ENCODE results near the gene SLX4. TPM values are rescaled to one million over a fixed set of nuclear protein-coding genes. Genes with fewer than 3 reads are reported as not detected.

SLX4 gene
- total RNA-seq, 2 experiments from 2014 or later: 13.2 to 13.8 TPM

- POLR2A ChIA-PET: no interaction called here
- no peaks in the 10 kb centered on the region for H3K9me3 Mint-ChIP-seq
- no peak overlapping the region for H3K4me3 Mint-ChIP-seq
These were observed 31.2 kb downstream of the SLX4 start for GRCh38 chr16:3580251-3580651.

GRCh38 chr16:3579776-3580175, 31.6 kb downstream of the SLX4 start:
- H3K9me3 Mint-ChIP-seq: no peaks in the 10 kb centered on the region
- peaks cover 53% of the 10 kb centered on the region for H3K4me1 Mint-ChIP-seq
- no peaks in the 10 kb centered on the region for H3K27me3 Mint-ChIP-seq
- H3K4me3 Mint-ChIP-seq: peak overlapping the region; percentile 58
- ChIA-PET CTCF (interaction anchor here (0.6 to 2.3 kb wide), 3 partner anchors 8 to 272 kb away, joined by 3 to 5 read pairs (median 3); no protein-coding TSS in a partner anchor), POLR2A (no interaction called here)
- H3K36me3 Mint-ChIP-seq (ENCODE audit: low read depth): peaks cover 33% of the 10 kb centered on the region
- H3K27ac Mint-ChIP-seq: peak overlapping the region; percentile 96
- no peak for DNase-seq

More at GRCh38 chr16:3580251-3580651, 31.2 kb downstream of the SLX4 start:
- CTCF ChIA-PET: interaction anchor here (2.3 kb wide), 1 partner anchor 13 kb away, joined by 5 read pairs; no protein-coding TSS in a partner anchor
- no peak for DNase-seq
- Mint-ChIP-seq H3K27me3 (no peaks in the 10 kb centered on the region), H3K36me3 (ENCODE audit: low read depth) (peaks cover 32% of the 10 kb centered on the region), H3K27ac (peak overlapping the region; percentile 96), H3K4me1 (peaks cover 51% of the 10 kb centered on the region)

GRCh38 chr16:3578610-3579551, 32.5 kb downstream of the SLX4 start:
- CTCF ChIA-PET: interaction anchor here (0.6 to 1.0 kb wide), 3 partner anchors 8 to 272 kb away, joined by 3 read pairs; no protein-coding TSS in a partner anchor
- peak overlapping the region; percentile 98 for H3K4me3 Mint-ChIP-seq
- POLR2A ChIA-PET: interaction anchor here (0.6 kb wide), 1 partner anchor 548 kb away, joined by 5 read pairs; no protein-coding TSS in a partner anchor
- H3K27ac Mint-ChIP-seq: peak overlapping the region; percentile 96
- no peaks in the 10 kb centered on the region for H3K27me3 Mint-ChIP-seq
- peaks cover 57% of the 10 kb centered on the region for H3K4me1 Mint-ChIP-seq
- DNase-seq: peak; percentile 80
- no peaks in the 10 kb centered on the region for H3K9me3 Mint-ChIP-seq
- H3K36me3 Mint-ChIP-seq (ENCODE audit: low read depth): peaks cover 37% of the 10 kb centered on the region

GRCh38 chr16:3578121-3578520, 33.3 kb downstream of the SLX4 start:
- H3K9me3 Mint-ChIP-seq: no peaks in the 10 kb centered on the region
- H3K4me3 Mint-ChIP-seq: peak overlapping the region; percentile 98
- CTCF ChIA-PET: interaction anchor here (1.0 kb wide), 1 partner anchor 27 kb away, joined by 3 read pairs; no protein-coding TSS in a partner anchor
- POLR2A ChIA-PET: interaction anchor here (0.5 to 0.6 kb wide), 2 partner anchors 52 to 547 kb away, joined by 5 to 6 read pairs; no protein-coding TSS in a partner anchor
- H3K27me3 Mint-ChIP-seq: no peaks in the 10 kb centered on the region
- DNase-seq: peak; percentile 51
- H3K36me3 Mint-ChIP-seq (ENCODE audit: low read depth): peaks cover 37% of the 10 kb centered on the region
- peak overlapping the region; percentile 96 for H3K27ac Mint-ChIP-seq
- peaks cover 62% of the 10 kb centered on the region for H3K4me1 Mint-ChIP-seq

GRCh38 chr16:3577302-3577752, 34.1 kb downstream of the SLX4 start, which contains the start of gene NLRC3:
Gene NLRC3 (minus strand): TSS chr16:3577403. CDS start chr16:3565036, 12,367 bp downstream.
- H3K9me3 Mint-ChIP-seq: no peaks in the 10 kb centered on the region
- ChIA-PET CTCF (no interaction called here), POLR2A (interaction anchor here (0.5 to 0.7 kb wide), 3 partner anchors 51 to 667 kb away, joined by 3 to 6 read pairs (median 3); no protein-coding TSS in a partner anchor)
- no peaks in the 10 kb centered on the region for H3K27me3 Mint-ChIP-seq
- H3K4me3 Mint-ChIP-seq: peak within 1 kb of the TSS; percentile 98
- H3K27ac Mint-ChIP-seq: peak within 1 kb of the TSS; percentile 96
- peaks cover 65% of the 10 kb centered on the region for H3K4me1 Mint-ChIP-seq
- DNase-seq: peak; percentile 61
- H3K36me3 Mint-ChIP-seq (ENCODE audit: low read depth): peaks cover 41% of the 10 kb centered on the region

- Mint-ChIP-seq H3K4me1 (peaks cover 66% of the 10 kb centered on the region), H3K36me3 (ENCODE audit: low read depth) (peaks cover 46% of the 10 kb centered on the region), H3K4me3 (peak overlapping the region; percentile 98), H3K27me3 (no peaks in the 10 kb centered on the region), H3K27ac (peak overlapping the region; percentile 96), H3K9me3 (peaks cover 5% of the 10 kb centered on the region)
- ChIA-PET CTCF (interaction anchor here (0.5 to 1.0 kb wide), 2 partner anchors 52 to 90 kb away, joined by 4 read pairs; no protein-coding TSS in a partner anchor), POLR2A (interaction anchor here (0.6 kb wide), 1 partner anchor 294 kb away, joined by 4 read pairs; no protein-coding TSS in a partner anchor)
- peak; percentile 31 for DNase-seq
These were observed 35.2 kb downstream of the SLX4 start for GRCh38 chr16:3576211-3576610.

- Mint-ChIP-seq H3K27ac (peak overlapping the region; percentile 83), H3K9me3 (peaks cover 8% of the 10 kb centered on the region), H3K27me3 (no peaks in the 10 kb centered on the region), H3K4me1 (peaks cover 60% of the 10 kb centered on the region), H3K36me3 (ENCODE audit: low read depth) (peaks cover 53% of the 10 kb centered on the region), H3K4me3 (peak overlapping the region; percentile 98)
- no peak for DNase-seq
- ChIA-PET CTCF (interaction anchor here (1.0 to 1.2 kb wide), 2 partner anchors 51 to 678 kb away, joined by 3 to 4 read pairs; no protein-coding TSS in a partner anchor), POLR2A (interaction anchor here (0.6 kb wide), 1 partner anchor 29 kb away, joined by 6 read pairs; no protein-coding TSS in a partner anchor)
These were observed 35.9 kb downstream of the SLX4 start for GRCh38 chr16:3575491-3575890.

- Mint-ChIP-seq H3K36me3 (ENCODE audit: low read depth) (peaks cover 65% of the 10 kb centered on the region), H3K27me3 (no peaks in the 10 kb centered on the region), H3K4me1 (peaks cover 51% of the 10 kb centered on the region), H3K9me3 (peaks cover 12% of the 10 kb centered on the region), H3K4me3 (peak overlapping the region; percentile 98), H3K27ac (no peak overlapping the region)
- ChIA-PET CTCF (no interaction called here), POLR2A (no interaction called here)
- DNase-seq: no peak
These were observed 37.2 kb downstream of the SLX4 start for GRCh38 chr16:3574195-3574594.

- ChIA-PET POLR2A (no interaction called here), CTCF (interaction anchor here (0.6 to 0.7 kb wide), 4 partner anchors 26 to 344 kb away, joined by 3 to 7 read pairs (median 4); partner anchors contain the start of gene NAA60)
- peaks cover 68% of the 10 kb centered on the region for H3K36me3 Mint-ChIP-seq (ENCODE audit: low read depth)
- peak overlapping the region; percentile 48 for H3K27ac Mint-ChIP-seq
- peaks cover 44% of the 10 kb centered on the region for H3K4me1 Mint-ChIP-seq
- DNase-seq: no peak
- no peaks in the 10 kb centered on the region for H3K27me3 Mint-ChIP-seq
- H3K4me3 Mint-ChIP-seq: no peak overlapping the region
- peaks cover 12% of the 10 kb centered on the region for H3K9me3 Mint-ChIP-seq
These were observed 38.1 kb downstream of the SLX4 start for GRCh38 chr16:3573146-3573815.

GRCh38 chr16:3570420-3571062, 40.9 kb downstream of the SLX4 start:
- Mint-ChIP-seq H3K9me3 (peaks cover 12% of the 10 kb centered on the region), H3K36me3 (ENCODE audit: low read depth) (peaks cover 64% of the 10 kb centered on the region), H3K4me3 (no peak overlapping the region), H3K4me1 (peaks cover 32% of the 10 kb centered on the region), H3K27me3 (no peaks in the 10 kb centered on the region), H3K27ac (peak overlapping the region; percentile 5)
- DNase-seq: no peak
- ChIA-PET CTCF (no interaction called here), POLR2A (no interaction called here)

- peaks cover 26% of the 10 kb centered on the region for H3K4me1 Mint-ChIP-seq
- no peak for DNase-seq
- no peaks in the 10 kb centered on the region for H3K27me3 Mint-ChIP-seq
- POLR2A ChIA-PET: no interaction called here
- no peak overlapping the region for H3K4me3 Mint-ChIP-seq
- no peak overlapping the region for H3K27ac Mint-ChIP-seq
- peaks cover 12% of the 10 kb centered on the region for H3K9me3 Mint-ChIP-seq
- CTCF ChIA-PET: no interaction called here
- peaks cover 66% of the 10 kb centered on the region for H3K36me3 Mint-ChIP-seq (ENCODE audit: low read depth)
These were observed 41.6 kb downstream of the SLX4 start for GRCh38 chr16:3569851-3570250.

GRCh38 chr16:3566990-3567389, 44.4 kb downstream of the SLX4 start:
- no peak for DNase-seq
- peaks cover 7% of the 10 kb centered on the region for H3K4me1 Mint-ChIP-seq
- H3K27me3 Mint-ChIP-seq: no peaks in the 10 kb centered on the region
- ChIA-PET CTCF (interaction anchor here (0.6 to 1.1 kb wide), 3 partner anchors 17 to 87 kb away, joined by 3 to 4 read pairs (median 4); partner anchors contain the start of gene DNASE1), POLR2A (no interaction called here)
- H3K9me3 Mint-ChIP-seq: peaks cover 10% of the 10 kb centered on the region
- H3K27ac Mint-ChIP-seq: no peak overlapping the region
- H3K4me3 Mint-ChIP-seq: no peak overlapping the region
- peaks cover 57% of the 10 kb centered on the region for H3K36me3 Mint-ChIP-seq (ENCODE audit: low read depth)
